ENCODE results near the gene ZNF814. TPM values are rescaled to one million over a fixed set of nuclear protein-coding genes. Genes with fewer than 3 reads are reported as not detected.
A peak's percentile ranks its signal among the peaks of the same experiment; 100 is the strongest.
"Not testable (repeated sequence)": the region's sequence is repeated elsewhere in the genome, so short reads cannot be mapped to it uniquely, and the experiment has no call there.

The ZNF814 gene
- total and polyA plus RNA-seq, 7 experiments from 2014 or later = 12.7 to 56.9 (median 31.4) TPM

DNA sequence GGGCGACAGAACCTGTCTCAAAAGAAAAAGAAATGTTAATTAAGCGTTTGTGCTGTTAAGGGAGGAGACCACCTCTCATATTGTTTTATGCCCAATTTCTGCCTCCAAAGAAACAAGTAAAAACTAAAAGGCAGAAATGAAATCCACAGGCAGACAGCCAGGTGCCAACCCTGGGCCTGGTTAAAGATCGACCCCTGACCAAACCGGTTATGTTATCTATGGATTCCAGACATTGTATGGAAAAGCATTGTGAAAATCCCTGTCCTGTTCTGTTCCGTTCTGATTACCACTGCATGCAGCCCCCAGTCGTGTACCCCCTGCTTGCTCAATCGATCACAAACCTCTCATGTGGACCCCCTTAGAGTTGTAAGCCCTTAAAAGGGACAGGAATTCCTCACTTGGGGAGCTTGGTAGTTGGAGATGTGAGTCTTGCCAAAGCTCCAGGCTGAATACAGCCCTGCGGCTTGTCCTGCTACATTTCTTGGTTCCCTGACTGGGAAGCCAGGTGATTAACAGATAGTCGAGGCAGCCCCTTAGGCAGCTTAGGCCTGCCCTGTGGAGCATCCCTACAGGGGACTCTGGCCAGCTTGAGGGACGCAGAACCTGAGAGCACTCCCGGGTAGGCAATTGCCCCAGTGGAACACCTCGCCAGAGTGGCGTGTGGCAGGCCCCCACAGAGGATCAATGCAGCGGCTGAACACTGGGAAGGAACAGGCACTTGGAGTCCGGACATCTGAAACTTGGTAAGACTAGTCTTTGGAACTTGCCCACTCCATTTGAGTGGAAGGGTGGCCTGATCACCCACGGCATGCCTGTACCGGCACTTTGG is 73.4 kb downstream of the ZNF814 start:
- peak overlapping the region; percentile 81 for H3K4me3 ChIP-seq (ENCODE audit: low read length)
- no peaks in the 10 kb centered on the region for H3K9me3 ChIP-seq (ENCODE audit: control insufficient read depth in 2 of 3, low read length in 3 of 3)
- DNase-seq = no peak
- H3K27ac ChIP-seq (ENCODE audit: low read depth, low read length) = peak overlapping the region; percentile 98
- peaks cover 0 to 2% (median 0%) of the 10 kb centered on the region in 11 donors for H3K9me3 Mint-ChIP-seq
- H3K27ac Mint-ChIP-seq = peak overlapping the region; percentile 89 to 97 (median 95)
- H3K36me3 ChIP-seq (ENCODE audit: control insufficient read depth in 2 of 3, insufficient read depth in 3 of 3, low read length in 3 of 3) = peaks cover 0 to 13% (median 0%) of the 10 kb centered on the region in 3 experiments
- no peaks in the 10 kb centered on the region for H3K27me3 ChIP-seq (ENCODE audit: control insufficient read depth in 2 of 2, insufficient read depth in 2 of 2, low read length in 2 of 2)
- peak overlapping the region; percentile 93 to 98 (median 96) for H3K4me3 Mint-ChIP-seq
- peaks cover under 1 to 22% (median 6%) of the 10 kb centered on the region in 5 donors for H3K36me3 Mint-ChIP-seq
- ChIA-PET POLR2A (interaction anchor here (0.6 to 1.6 kb wide), 9 partner anchors 43 to 408 kb away, joined by 3 to 8 read pairs (median 3); partner anchors contain the start of genes ZNF417, ZNF586 and ZNF606), CTCF (no interaction called here)
- ATAC-seq = no peak
- no peaks in the 10 kb centered on the region for H3K27me3 Mint-ChIP-seq
- H3K4me1 Mint-ChIP-seq = peaks cover 29 to 66% (median 57%) of the 10 kb centered on the region in 7 donors
- H3K4me1 ChIP-seq (ENCODE audit: control insufficient read depth in 2 of 2, insufficient read depth in 2 of 2, low read length in 2 of 2) = peaks cover 10 to 30% of the 10 kb centered on the region in 2 donors
- intact Hi-C loops (cut with micrococcal nuclease) = loop anchor here (1.0 to 10.0 kb wide), 12 partner anchors 34 to 589 kb away; partner anchors contain the start of genes ZNF416 (in 2 of the 2), ZNF551 (in 2 of the 2), ZNF586 (in 2 of the 2) and ZNF211 (in 1 of the 2)

DNA sequence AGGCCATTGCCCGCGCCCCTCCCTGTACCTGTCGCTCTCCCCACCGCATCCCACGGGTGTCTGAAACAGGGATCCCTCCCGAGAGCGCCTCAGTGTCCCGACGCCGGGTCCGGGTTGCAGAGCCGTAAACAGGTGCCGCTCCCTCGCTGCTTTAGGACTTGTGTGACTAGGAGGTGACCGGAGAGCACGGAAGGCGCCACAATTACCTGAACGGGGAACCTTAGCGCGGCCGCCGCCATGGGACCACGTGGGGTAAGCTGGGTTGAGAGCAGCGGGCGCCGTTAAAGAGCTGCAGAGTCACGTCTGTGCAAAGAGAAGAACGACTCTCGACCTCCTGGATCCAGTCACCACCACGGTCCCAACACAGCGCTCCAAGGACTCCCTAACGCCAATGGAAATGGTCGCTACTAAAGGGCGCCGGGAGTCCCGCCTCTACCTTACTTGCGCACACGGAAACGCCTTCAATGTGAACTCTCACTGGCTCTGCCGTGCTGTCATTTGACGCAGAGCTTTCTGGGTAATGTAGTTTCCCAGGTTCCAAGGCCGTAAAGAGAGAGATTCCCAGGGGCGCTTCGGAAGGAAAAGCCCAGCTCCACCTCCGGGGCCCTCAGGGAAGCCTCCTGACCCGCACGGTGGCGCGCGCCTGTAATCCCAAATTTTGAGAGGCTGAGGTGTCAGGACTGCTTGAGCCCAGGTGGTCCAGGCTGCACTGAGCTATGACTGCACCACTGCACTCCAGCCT is 74.2 kb downstream of the ZNF814 start, which contains the start of gene ZNF552:
Gene ZNF552, minus strand, starts transcription at position 409 of the 742 bp plus-strand sequence. Its CDS starts 170 bp downstream, at position 239.
- DNase-seq = peak; percentile 36 to 83 (median 75)
- H3K27ac Mint-ChIP-seq = peak within 1 kb of the TSS; percentile 89 to 97 (median 95)
- ChIA-PET POLR2A (interaction anchor here (0.6 to 1.6 kb wide), 9 partner anchors 13 to 407 kb away, joined by 3 to 8 read pairs (median 3); partner anchors contain the start of genes ZNF417, ZNF586 and ZNF606), CTCF (no interaction called here)
- H3K4me1 Mint-ChIP-seq = peaks cover 27 to 65% (median 50%) of the 10 kb centered on the region in 7 donors
- intact Hi-C loops (cut with micrococcal nuclease) = loop anchor here (1.0 to 10.0 kb wide), 17 partner anchors 35 to 626 kb away; partner anchors contain the start of genes ZNF416 (in 2 of the 2), ZNF551 (in 2 of the 2), ZNF586 (in 2 of the 2) and ZNF587 (in 2 of the 2)
- peak; percentile 88 for ATAC-seq
- H3K4me1 ChIP-seq (ENCODE audit: control insufficient read depth in 2 of 2, insufficient read depth in 2 of 2, low read length in 2 of 2) = peaks cover 10 to 29% of the 10 kb centered on the region in 2 donors
- H3K4me3 ChIP-seq (ENCODE audit: low read length) = peak within 1 kb of the TSS; percentile 81
- peaks cover 0 to 18% (median 0%) of the 10 kb centered on the region in 3 experiments for H3K36me3 ChIP-seq (ENCODE audit: control insufficient read depth in 2 of 3, insufficient read depth in 3 of 3, low read length in 3 of 3)
- H3K9me3 ChIP-seq (ENCODE audit: control insufficient read depth in 2 of 3, low read length in 3 of 3) = no peaks in the 10 kb centered on the region
- H3K27me3 Mint-ChIP-seq = no peaks in the 10 kb centered on the region
- H3K27ac ChIP-seq (ENCODE audit: low read depth, low read length) = peak within 1 kb of the TSS; percentile 98
- no peaks in the 10 kb centered on the region for H3K27me3 ChIP-seq (ENCODE audit: control insufficient read depth in 2 of 2, insufficient read depth in 2 of 2, low read length in 2 of 2)
- H3K4me3 Mint-ChIP-seq = peak within 1 kb of the TSS; percentile 93 to 98 (median 96)
- peaks cover 0 to 2% (median 0%) of the 10 kb centered on the region in 11 donors for H3K9me3 Mint-ChIP-seq
- peaks cover 2 to 26% (median 13%) of the 10 kb centered on the region in 5 donors for H3K36me3 Mint-ChIP-seq

DNA sequence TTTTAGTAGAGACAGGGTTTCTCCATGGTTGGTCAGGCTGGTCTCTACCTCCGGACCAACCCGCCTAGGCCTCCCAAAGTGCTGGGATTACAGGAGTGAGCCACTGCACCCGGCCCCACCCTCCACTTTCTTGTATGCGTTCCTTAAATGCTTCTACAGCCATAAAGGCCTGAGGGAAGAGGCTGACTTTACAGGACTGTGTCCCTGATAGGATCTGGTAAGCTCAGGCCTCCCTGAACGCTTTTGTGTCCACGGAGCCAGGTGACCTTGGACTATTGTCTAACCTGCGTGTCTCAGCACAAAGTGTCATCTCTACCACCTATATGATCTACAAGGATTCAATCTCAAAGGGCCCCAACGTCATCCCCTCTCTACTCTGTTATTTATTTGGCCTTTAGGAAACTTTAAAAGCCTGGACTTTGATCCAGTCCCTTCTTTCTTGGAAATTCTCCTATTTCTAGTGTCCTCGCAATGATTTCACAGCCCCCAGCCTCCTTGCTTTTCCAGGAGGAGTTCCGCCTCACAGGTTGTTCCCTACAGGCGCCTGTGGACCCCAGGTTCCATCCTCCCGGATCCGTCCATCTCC is 74.8 kb downstream of the ZNF814 start:
- CTCF ChIA-PET = no interaction called here
- no peaks in the 10 kb centered on the region for H3K9me3 ChIP-seq (ENCODE audit: control insufficient read depth in 2 of 3, low read length in 3 of 3)
- H3K4me1 ChIP-seq (ENCODE audit: control insufficient read depth in 2 of 2, insufficient read depth in 2 of 2, low read length in 2 of 2) = peaks cover 10 to 29% of the 10 kb centered on the region in 2 donors
- DNase-seq (no peak), ATAC-seq (no peak)
- POLR2A ChIA-PET = interaction anchor here (0.7 to 1.6 kb wide), 3 partner anchors 12 to 522 kb away, joined by 3 to 8 read pairs (median 5); no protein-coding TSS in a partner anchor
- peak overlapping the region; percentile 89 to 97 (median 95) for H3K27ac Mint-ChIP-seq
- peak overlapping the region; percentile 81 for H3K4me3 ChIP-seq (ENCODE audit: low read length)
- no peaks in the 10 kb centered on the region for H3K27me3 ChIP-seq (ENCODE audit: control insufficient read depth in 2 of 2, insufficient read depth in 2 of 2, low read length in 2 of 2)
- no peaks in the 10 kb centered on the region for H3K27me3 Mint-ChIP-seq
- peaks cover 0 to 2% (median 0%) of the 10 kb centered on the region in 11 donors for H3K9me3 Mint-ChIP-seq
- intact Hi-C loops (cut with micrococcal nuclease) = loop anchor here (1.0 to 10.0 kb wide), 14 partner anchors 35 to 626 kb away; partner anchors contain the start of genes ZNF416 (in 2 of the 2), ZNF132 (in 1 of the 2), ZNF17 (in 1 of the 2) and ZNF417 (in 1 of the 2)
- peaks cover 7 to 32% (median 18%) of the 10 kb centered on the region in 5 donors for H3K36me3 Mint-ChIP-seq
- peak overlapping the region; percentile 93 to 98 (median 96) for H3K4me3 Mint-ChIP-seq
- H3K27ac ChIP-seq (ENCODE audit: low read depth, low read length) = peak overlapping the region; percentile 98
- peaks cover 27 to 65% (median 49%) of the 10 kb centered on the region in 7 donors for H3K4me1 Mint-ChIP-seq
- peaks cover 0 to 23% (median 0%) of the 10 kb centered on the region in 3 experiments for H3K36me3 ChIP-seq (ENCODE audit: control insufficient read depth in 2 of 3, insufficient read depth in 3 of 3, low read length in 3 of 3)

DNA sequence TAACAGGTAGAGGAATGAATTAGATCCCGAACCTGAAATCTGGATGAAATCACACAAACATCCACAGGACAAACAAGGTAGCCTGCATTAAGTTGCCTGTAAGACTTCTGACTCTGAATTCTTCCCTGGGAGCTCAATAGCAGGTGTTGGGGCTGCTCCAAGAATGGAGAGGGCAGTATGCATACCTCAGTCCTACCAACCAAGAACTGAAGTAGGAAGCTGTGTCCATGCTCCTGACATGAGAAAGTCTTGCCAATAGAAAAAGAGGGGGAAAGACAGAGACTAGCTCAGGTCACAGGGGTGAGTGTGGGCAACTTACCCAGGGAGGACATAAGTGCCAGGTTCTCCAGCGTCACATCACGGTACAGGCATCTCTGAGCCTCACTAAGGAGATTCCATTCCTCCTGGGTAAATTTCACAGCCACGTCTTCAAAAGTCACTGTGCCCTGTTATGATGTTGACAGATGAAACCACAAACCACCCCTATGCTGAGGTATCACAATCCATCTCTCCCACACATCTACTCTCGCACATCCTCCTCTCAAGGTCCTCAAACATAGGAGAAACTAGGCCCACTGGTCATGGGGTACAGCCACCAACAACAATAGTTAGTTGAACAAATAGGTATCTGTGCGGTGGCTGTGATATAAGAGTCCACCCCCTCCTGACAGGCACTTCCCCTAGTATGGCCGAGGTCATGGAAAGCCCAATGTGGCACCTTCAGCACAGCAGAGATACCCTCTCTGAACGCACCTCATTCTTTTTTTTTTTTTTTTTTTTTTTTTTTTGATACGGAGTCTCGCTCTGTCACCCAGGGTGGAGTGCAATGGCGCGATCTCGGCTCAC is 75.6 kb downstream of the ZNF814 start:
- peaks cover 27 to 61% (median 45%) of the 10 kb centered on the region in 7 donors for H3K4me1 Mint-ChIP-seq
- Histone ChIP-seq H3K36me3 (ENCODE audit: control insufficient read depth in 2 of 3, insufficient read depth in 3 of 3, low read length in 3 of 3) (peaks cover 0 to 27% (median 0%) of the 10 kb centered on the region in 3 experiments), H3K4me1 (ENCODE audit: control insufficient read depth in 2 of 2, insufficient read depth in 2 of 2, low read length in 2 of 2) (peaks cover 10 to 29% of the 10 kb centered on the region in 2 donors), H3K27ac (ENCODE audit: low read depth, low read length) (peak overlapping the region; percentile 59)
- POLR2A ChIA-PET = interaction anchor here (0.7 kb wide), 1 partner anchor 523 kb away, joined by 5 read pairs; no protein-coding TSS in a partner anchor
- CTCF ChIA-PET; H3K27me3 Mint-ChIP-seq; H3K9me3 ChIP-seq (ENCODE audit: control insufficient read depth in 2 of 3, low read length in 3 of 3); ATAC-seq; H3K9me3 Mint-ChIP-seq; H3K27me3 ChIP-seq (ENCODE audit: control insufficient read depth in 2 of 2, insufficient read depth in 2 of 2, low read length in 2 of 2); H3K4me3 ChIP-seq (ENCODE audit: low read length): not testable (repeated sequence)
- peaks cover 8 to 38% (median 25%) of the 10 kb centered on the region in 5 donors for H3K36me3 Mint-ChIP-seq
- intact Hi-C loops (cut with micrococcal nuclease) = loop anchor here (10.0 kb wide), 3 partner anchors 238 to 592 kb away; partner anchors contain the start of genes ZNF416 (in 1 of the 2), ZNF548 (in 1 of the 2) and ZNF584 (in 1 of the 2)
- peak overlapping the region; percentile 63 to 98 (median 95) for H3K4me3 Mint-ChIP-seq
- DNase-seq = peak in 2 of 9 donors; percentile 9 to 16
- H3K27ac Mint-ChIP-seq = peak overlapping the region; percentile 29 to 95 (median 86)

DNA sequence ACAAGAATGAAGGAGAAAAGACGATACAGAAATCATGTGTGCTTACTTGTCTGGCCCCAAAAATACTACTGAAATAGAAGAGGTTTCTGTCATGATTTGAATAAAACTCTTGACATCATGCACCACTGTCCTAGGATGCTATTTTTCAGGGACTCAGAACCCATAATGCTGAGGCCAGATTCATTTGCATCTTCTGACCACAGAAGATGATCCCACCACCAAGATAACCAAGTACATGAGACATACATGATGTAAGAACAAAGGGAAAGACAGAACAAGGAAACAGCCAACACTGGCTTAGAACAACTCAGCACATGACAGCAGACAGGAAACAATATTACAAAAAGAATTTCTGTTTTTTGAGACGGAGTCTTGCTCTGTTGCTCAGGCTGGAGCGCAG is 76.6 kb downstream of the ZNF814 start:
- Histone ChIP-seq H3K4me3 (ENCODE audit: low read length) (no peak overlapping the region), H3K27me3 (ENCODE audit: control insufficient read depth in 2 of 2, insufficient read depth in 2 of 2, low read length in 2 of 2) (no peaks in the 10 kb centered on the region), H3K9me3 (ENCODE audit: control insufficient read depth in 2 of 3, low read length in 3 of 3) (no peaks in the 10 kb centered on the region), H3K36me3 (ENCODE audit: control insufficient read depth in 2 of 3, insufficient read depth in 3 of 3, low read length in 3 of 3) (peaks cover 0 to 35% (median 0%) of the 10 kb centered on the region in 3 experiments), H3K4me1 (ENCODE audit: control insufficient read depth in 2 of 2, insufficient read depth in 2 of 2, low read length in 2 of 2) (peaks cover 10 to 29% of the 10 kb centered on the region in 2 donors), H3K27ac (ENCODE audit: low read depth, low read length) (peak overlapping the region; percentile 59)
- Mint-ChIP-seq H3K9me3 (peaks cover 0 to 6% (median 0%) of the 10 kb centered on the region in 11 donors), H3K4me1 (peaks cover 27 to 62% (median 48%) of the 10 kb centered on the region in 7 donors), H3K27me3 (no peaks in the 10 kb centered on the region), H3K27ac (peak overlapping the region; percentile 12 to 95 (median 80)), H3K36me3 (peaks cover 13 to 45% (median 32%) of the 10 kb centered on the region in 5 donors), H3K4me3 (peak overlapping the region; percentile 63 to 98 (median 95))
- POLR2A ChIA-PET = no interaction called here
- CTCF ChIA-PET = no interaction called here
- intact Hi-C loops (cut with micrococcal nuclease) = loop anchor here (10.0 kb wide), 3 partner anchors 237 to 593 kb away; partner anchors contain the start of genes ZNF416 (in 1 of the 2), ZNF548 (in 1 of the 2) and ZNF584 (in 1 of the 2)
- ATAC-seq (no peak), DNase-seq (peak in 2 of 9 donors; percentile 25 to 28)
